ENCODE measurements around the gene MMP21.

The MMP21 gene

GRCh38 chr10:125797994-125798662 lies 22.5 kb upstream of the MMP21 start:
- H3K27ac ChIP-seq = no peak overlapping the region
- no peak overlapping the region for H3K4me3 ChIP-seq (ENCODE audit: low read depth in 1 of 2, low read length in 1 of 2)
- peaks cover 29% of the 10 kb centered on the region for H3K36me3 ChIP-seq

GRCh38 chr10:125797424-125797823 lies 21.8 kb upstream of the MMP21 start:
- H3K27ac ChIP-seq = no peak overlapping the region
- H3K36me3 ChIP-seq = peaks cover 36% of the 10 kb centered on the region

More at GRCh38 chr10:125797994-125798662, 22.5 kb upstream of the MMP21 start:
- Histone ChIP-seq H3K9me3 (no peaks in the 10 kb centered on the region), H3K27me3 (no peaks in the 10 kb centered on the region), H3K4me1 (ENCODE audit: control insufficient read depth in 1 of 2, insufficient read depth in 1 of 2, low read depth in 1 of 2, low read length in 1 of 2) (no peaks in the 10 kb centered on the region)
- no peak for TF ChIP-seq CTCF (IDR thresholded peaks at IDR 0.05)

GRCh38 chr10:125795637-125796190 lies 20.1 kb upstream of the MMP21 start:
- no peak for TF ChIP-seq CTCF (IDR thresholded peaks at IDR 0.05)
- Histone ChIP-seq H3K4me3 (ENCODE audit: low read depth in 1 of 2, low read length in 1 of 2) (no peak overlapping the region), H3K9me3 (no peaks in the 10 kb centered on the region), H3K36me3 (peaks cover 45% of the 10 kb centered on the region), H3K4me1 (ENCODE audit: control insufficient read depth in 1 of 2, insufficient read depth in 1 of 2, low read depth in 1 of 2, low read length in 1 of 2) (no peaks in the 10 kb centered on the region), H3K27me3 (no peaks in the 10 kb centered on the region), H3K27ac (no peak overlapping the region)

More at GRCh38 chr10:125797424-125797823, 21.8 kb upstream of the MMP21 start:
- no peak for TF ChIP-seq CTCF (IDR thresholded peaks at IDR 0.05)
- Histone ChIP-seq H3K9me3 (no peaks in the 10 kb centered on the region), H3K27me3 (no peaks in the 10 kb centered on the region), H3K4me1 (ENCODE audit: control insufficient read depth in 1 of 2, insufficient read depth in 1 of 2, low read depth in 1 of 2, low read length in 1 of 2) (no peaks in the 10 kb centered on the region), H3K4me3 (ENCODE audit: low read depth in 1 of 2, low read length in 1 of 2) (no peak overlapping the region)

GRCh38 chr10:125795128-125795527 lies 19.5 kb upstream of the MMP21 start:
- Histone ChIP-seq H3K9me3 (no peaks in the 10 kb centered on the region), H3K4me3 (ENCODE audit: low read depth in 1 of 2, low read length in 1 of 2) (no peak overlapping the region), H3K27me3 (no peaks in the 10 kb centered on the region), H3K27ac (no peak overlapping the region), H3K36me3 (peaks cover 45% of the 10 kb centered on the region), H3K4me1 (ENCODE audit: control insufficient read depth in 1 of 2, insufficient read depth in 1 of 2, low read depth in 1 of 2, low read length in 1 of 2) (no peaks in the 10 kb centered on the region)
- no peak for TF ChIP-seq CTCF (IDR thresholded peaks at IDR 0.05)

GRCh38 chr10:125792342-125793300 lies 17.0 kb upstream of the MMP21 start:
- Histone ChIP-seq H3K36me3 (peaks cover 45% of the 10 kb centered on the region), H3K27ac (no peak overlapping the region), H3K27me3 (no peaks in the 10 kb centered on the region), H3K4me1 (ENCODE audit: control insufficient read depth in 1 of 2, insufficient read depth in 1 of 2, low read depth in 1 of 2, low read length in 1 of 2) (peaks cover 6 to 9% of the 10 kb centered on the region in 2 experiments), H3K4me3 (ENCODE audit: low read depth in 1 of 2, low read length in 1 of 2) (no peak overlapping the region), H3K9me3 (no peaks in the 10 kb centered on the region)
- TF ChIP-seq CTCF (IDR thresholded peaks at IDR 0.05) = no peak
